ENCODE results near the gene DNPH1. TPM values are rescaled to one million over a fixed set of nuclear protein-coding genes. Genes with fewer than 3 reads are reported as not detected.

DNPH1 gene
- total RNA-seq, 1 donor from 2014 or later: 57.5 TPM

- DNase-seq (no peak), ATAC-seq (ENCODE audit: low read depth) (no peak)
- Mint-ChIP-seq H3K9me3 (peaks cover 4% of the 10 kb centered on the region), H3K27me3 (peaks cover 28% of the 10 kb centered on the region), H3K27ac (no peak overlapping the region), H3K36me3 (ENCODE audit: low read depth) (no peaks in the 10 kb centered on the region), H3K4me1 (no peaks in the 10 kb centered on the region), H3K4me3 (no peak overlapping the region)
- POLR2A ChIA-PET: interaction anchor here (0.6 kb wide), 1 partner anchor 29 kb away, joined by 3 read pairs; no protein-coding TSS in a partner anchor
- CTCF ChIA-PET: interaction anchor here (2.1 kb wide), 1 partner anchor 12 kb away, joined by 7 read pairs; the partner anchor contains the start of gene DNPH1
- intact Hi-C loops (cut with micrococcal nuclease): loop anchor here (10.0 kb wide), 1 partner anchor 384 kb away; the partner anchor contains the start of gene GTPBP2
- no peak for TF ChIP-seq CTCF (IDR thresholded peaks at IDR 0.05)
Measured at GRCh38 chr6:43240950-43241349, 11.7 kb upstream of the DNPH1 start.

GRCh38 chr6:43239054-43239453 is 9.8 kb upstream of the DNPH1 start:
- no peak for TF ChIP-seq CTCF (IDR thresholded peaks at IDR 0.05)
- ATAC-seq (ENCODE audit: low read depth) (no peak), DNase-seq (no peak)
- H3K36me3 Mint-ChIP-seq (ENCODE audit: low read depth): no peaks in the 10 kb centered on the region
- CTCF ChIA-PET: interaction anchor here (2.2 kb wide), 1 partner anchor 10 kb away, joined by 7 read pairs; the partner anchor contains the start of gene DNPH1
- H3K4me1 Mint-ChIP-seq: no peaks in the 10 kb centered on the region
- intact Hi-C loops (cut with micrococcal nuclease): no loop called here
- H3K4me3 Mint-ChIP-seq: no peak overlapping the region
- H3K27ac Mint-ChIP-seq: no peak overlapping the region
- H3K9me3 Mint-ChIP-seq: peaks cover 4% of the 10 kb centered on the region
- peaks cover 28% of the 10 kb centered on the region for H3K27me3 Mint-ChIP-seq
- POLR2A ChIA-PET: no interaction called here

- ChIA-PET POLR2A (no interaction called here), CTCF (no interaction called here)
- intact Hi-C loops (cut with micrococcal nuclease): no loop called here
- Mint-ChIP-seq H3K36me3 (ENCODE audit: low read depth) (no peaks in the 10 kb centered on the region), H3K4me1 (no peaks in the 10 kb centered on the region), H3K27me3 (peaks cover 20% of the 10 kb centered on the region), H3K27ac (no peak overlapping the region), H3K4me3 (no peak overlapping the region), H3K9me3 (peaks cover 4% of the 10 kb centered on the region)
- TF ChIP-seq CTCF (IDR thresholded peaks at IDR 0.05): no peak
- DNase-seq (no peak), ATAC-seq (ENCODE audit: low read depth) (no peak)
Measured at GRCh38 chr6:43235841-43236240, 6.6 kb upstream of the DNPH1 start.

GRCh38 chr6:43231735-43232450 is 2.6 kb upstream of the DNPH1 start:
- H3K27ac Mint-ChIP-seq: no peak overlapping the region
- intact Hi-C loops (cut with micrococcal nuclease): no loop called here
- H3K4me1 Mint-ChIP-seq: peaks cover 16% of the 10 kb centered on the region
- no peaks in the 10 kb centered on the region for H3K36me3 Mint-ChIP-seq (ENCODE audit: low read depth)
- H3K27me3 Mint-ChIP-seq: no peaks in the 10 kb centered on the region
- no peak overlapping the region for H3K4me3 Mint-ChIP-seq
- POLR2A ChIA-PET: no interaction called here
- DNase-seq (no peak), ATAC-seq (ENCODE audit: low read depth) (no peak)
- TF ChIP-seq CTCF (IDR thresholded peaks at IDR 0.05): no peak
- CTCF ChIA-PET: no interaction called here
- no peaks in the 10 kb centered on the region for H3K9me3 Mint-ChIP-seq

GRCh38 chr6:43231053-43231452 is 1.8 kb upstream of the DNPH1 start:
- ChIA-PET POLR2A (interaction anchor here (0.7 kb wide), 1 partner anchor 1515 kb away, joined by 3 read pairs; no protein-coding TSS in a partner anchor), CTCF (no interaction called here)
- H3K4me1 Mint-ChIP-seq: peaks cover 24% of the 10 kb centered on the region
- peak overlapping the region; percentile 1 for H3K4me3 Mint-ChIP-seq
- no peaks in the 10 kb centered on the region for H3K27me3 Mint-ChIP-seq
- intact Hi-C loops (cut with micrococcal nuclease): no loop called here
- no peak for TF ChIP-seq CTCF (IDR thresholded peaks at IDR 0.05)
- ATAC-seq (ENCODE audit: low read depth) (no peak), DNase-seq (no peak)
- no peaks in the 10 kb centered on the region for H3K9me3 Mint-ChIP-seq
- H3K27ac Mint-ChIP-seq: no peak overlapping the region
- H3K36me3 Mint-ChIP-seq (ENCODE audit: low read depth): no peaks in the 10 kb centered on the region
